Trophoblast cell (in vitro differentiated cells and primary cell): Measurements from ENCODE around the gene NPY4R2. TPM values are rescaled to one million over a fixed set of nuclear protein-coding genes. Genes with fewer than 3 reads are reported as not detected.
"Not testable (repeated sequence)": the region's sequence is repeated elsewhere in the genome, so short reads cannot be mapped to it uniquely, and the experiment has no call there.

Source experiments
- DNase-seq, 2 donors: peaks; one replicate each; pipeline ENCODE4 v3.0.0-alpha.2; 2016
- H2AFZ ChIP-seq: 2 replicates; pipeline ENCODE4 v1.6.1; 2013; ENCODE audit warnings: low read length, moderate library complexity, mild to moderate bottlenecking; ENCODE audit not compliant: insufficient read depth, poor library complexity
- H2AK5ac ChIP-seq: 2 replicates; pipeline ENCODE4 v1.6.1; 2013; ENCODE audit warnings: mild to moderate bottlenecking, low read length
- H2BK120ac ChIP-seq: 2 replicates; pipeline ENCODE4 v1.6.1; 2013; ENCODE audit warnings: low read length, mild to moderate bottlenecking, moderate library complexity; ENCODE audit not compliant: insufficient read depth, poor library complexity
- H2BK12ac ChIP-seq: 2 replicates; pipeline ENCODE4 v1.6.1; 2013; ENCODE audit warnings: mild to moderate bottlenecking, low read length, moderate library complexity
- H2BK5ac ChIP-seq: 2 replicates; pipeline ENCODE4 v1.6.1; 2013; ENCODE audit warnings: low read length, low read depth, moderate library complexity, mild to moderate bottlenecking; ENCODE audit not compliant: poor library complexity
- H3K14ac ChIP-seq: 2 replicates; pipeline ENCODE4 v1.6.1; 2013; ENCODE audit warnings: mild to moderate bottlenecking, low read length
- H3K18ac ChIP-seq: 2 replicates; pipeline ENCODE4 v1.6.1; 2013; ENCODE audit warnings: mild to moderate bottlenecking, low read length
- H3K23ac ChIP-seq: 2 replicates; pipeline ENCODE4 v1.6.1; 2013; ENCODE audit warnings: low read length
- H3K27ac ChIP-seq: 2 replicates; pipeline ENCODE4 v1.5.1; 2013; ENCODE audit warnings: low read depth, mild to moderate bottlenecking, inconsistent platforms, low read length, moderate library complexity
- H3K27me3 ChIP-seq: 2 replicates; pipeline ENCODE4 v1.6.1; 2013; ENCODE audit warnings: inconsistent platforms, mild to moderate bottlenecking, low read length, moderate library complexity; ENCODE audit not compliant: insufficient read depth
- H3K36me3 ChIP-seq, 2 experiments: 1 replicate in 1 of 2; 2 replicates in 1 of 2; pipeline ENCODE4 v1.6.1; 2013; ENCODE audit warnings: low read length in 2 of 2, mild to moderate bottlenecking in 2 of 2, moderate library complexity in 1 of 2; ENCODE audit not compliant: insufficient read depth in 2 of 2, control insufficient read depth in 1 of 2
- H3K4ac ChIP-seq: 2 replicates; pipeline ENCODE4 v1.6.1; 2013; ENCODE audit warnings: low read depth, mild to moderate bottlenecking, low read length, moderate library complexity
- H3K4me1 ChIP-seq, 2 experiments: 1 replicate in 1 of 2; 2 replicates in 1 of 2; pipeline ENCODE4 v1.6.1; 2013; ENCODE audit warnings: low read length in 2 of 2, mild to moderate bottlenecking in 2 of 2, moderate library complexity in 1 of 2; ENCODE audit not compliant: insufficient read depth in 2 of 2, control insufficient read depth in 1 of 2
- H3K4me2 ChIP-seq: 2 replicates; pipeline ENCODE4 v1.6.1; 2013; ENCODE audit warnings: inconsistent platforms, mild to moderate bottlenecking, low read length, moderate library complexity
- H3K4me3 ChIP-seq: 2 replicates; pipeline ENCODE4 v1.5.1; 2013; ENCODE audit warnings: mild to moderate bottlenecking, low read depth, low read length, inconsistent platforms
- H3K79me1 ChIP-seq: one replicate; pipeline ENCODE4 v1.6.1; 2013; ENCODE audit warnings: low read length
- H3K79me2 ChIP-seq: 2 replicates; pipeline ENCODE4 v1.6.1; 2013; ENCODE audit warnings: low read length, mild to moderate bottlenecking; ENCODE audit not compliant: control insufficient read depth, insufficient read depth, poor library complexity
- H3K9ac ChIP-seq: 2 replicates; pipeline ENCODE4 v1.6.1; 2013; ENCODE audit warnings: mild to moderate bottlenecking, low read length
- H3K9me3 ChIP-seq: 2 replicates; pipeline ENCODE4 v1.6.1; 2013; ENCODE audit warnings: low read depth, mild to moderate bottlenecking, control low read depth, inconsistent platforms, low read length; ENCODE audit not compliant: insufficient read depth
- H4K12ac ChIP-seq: 2 replicates; pipeline ENCODE4 v1.6.1; 2013; ENCODE audit warnings: low read depth, mild to moderate bottlenecking, low read length, moderate library complexity
- H4K8ac ChIP-seq: 2 replicates; pipeline ENCODE4 v1.6.1; 2013; ENCODE audit warnings: low read depth, mild to moderate bottlenecking, low read length, moderate library complexity
- H4K91ac ChIP-seq: one replicate; pipeline ENCODE4 v1.6.1; 2013; ENCODE audit warnings: low read depth, mild to moderate bottlenecking, low read length, moderate library complexity
- WGBS: extraction: QIAGEN DNeasy Blood & Tissue Kit; methylation state at CpG from one replicate; pipeline ENCODE4 v1.1.7; 2013; ENCODE audit warnings: missing lambda C conversion rate; ENCODE audit not compliant: insufficient read length, insufficient coverage; ENCODE audit errors: extremely low coverage; 5-methylcytosine and 5-hydroxymethylcytosine counted together
- polyA plus RNA-seq: library from polyadenylated mRNA; stranded (reverse); fragments of 200-250 nt; gene quantifications from 2 replicates; pipeline ENCODE4 v1.2.3, GENCODE V29; 2013

The NPY4R2 gene
- 0.04 TPM in 2 replicates for polyA plus RNA-seq

- not testable (repeated sequence) for H3K9ac ChIP-seq, H3K27ac ChIP-seq, H4K12ac ChIP-seq, H3K36me3 ChIP-seq, H4K91ac ChIP-seq, H2BK12ac ChIP-seq, H2BK120ac ChIP-seq, H4K8ac ChIP-seq, H3K9me3 ChIP-seq, H3K79me2 ChIP-seq, H3K4ac ChIP-seq, H3K18ac ChIP-seq, H3K4me2 ChIP-seq, H2AFZ ChIP-seq, H3K23ac ChIP-seq, DNase-seq, H3K4me1 ChIP-seq, H3K14ac ChIP-seq, H3K27me3 ChIP-seq, H3K79me1 ChIP-seq, H2BK5ac ChIP-seq, H3K4me3 ChIP-seq, H2AK5ac ChIP-seq
- no CpG with 5 or more reads among the region's 35 CpGs for WGBS
Observed at GRCh38 chr10:47918475-47918874, at the start of gene NPY4R2. NPY4R2 (plus strand) TSS chr10:47918662; CDS start chr10:47921988, 3,326 bp downstream.

- H2BK120ac ChIP-seq, H3K4me3 ChIP-seq, H4K91ac ChIP-seq, H2AFZ ChIP-seq, H3K27ac ChIP-seq, H3K14ac ChIP-seq, H4K12ac ChIP-seq, H4K8ac ChIP-seq, H3K79me1 ChIP-seq, H3K4ac ChIP-seq, H3K9me3 ChIP-seq, H3K23ac ChIP-seq, H3K27me3 ChIP-seq, H2BK12ac ChIP-seq, H3K79me2 ChIP-seq, DNase-seq, H3K18ac ChIP-seq, H3K9ac ChIP-seq, H3K36me3 ChIP-seq, H2AK5ac ChIP-seq, H3K4me2 ChIP-seq, H2BK5ac ChIP-seq, H3K4me1 ChIP-seq: not testable (repeated sequence)
- no CpG with 5 or more reads among the region's 8 CpGs for WGBS
Observed at GRCh38 chr10:47870887-47871286, 47.6 kb upstream of the NPY4R2 start.

- not testable (repeated sequence) for H4K91ac ChIP-seq
- WGBS: no CpG with 5 or more reads among the region's 8 CpGs
Observed at GRCh38 chr10:47871485-47872180, 46.8 kb upstream of the NPY4R2 start.

GRCh38 chr10:47872236-47872635, 46.2 kb upstream of the NPY4R2 start:
- not testable (repeated sequence) for H2BK120ac ChIP-seq, H3K9ac ChIP-seq, H2BK12ac ChIP-seq, H3K4me2 ChIP-seq, H3K9me3 ChIP-seq, H3K79me2 ChIP-seq, H4K12ac ChIP-seq, H3K27ac ChIP-seq, DNase-seq, H2BK5ac ChIP-seq, H3K27me3 ChIP-seq, H4K8ac ChIP-seq, H3K4ac ChIP-seq, H3K23ac ChIP-seq, H3K36me3 ChIP-seq, H3K18ac ChIP-seq, H3K79me1 ChIP-seq, H3K4me3 ChIP-seq, H3K4me1 ChIP-seq, H4K91ac ChIP-seq, H2AFZ ChIP-seq, H2AK5ac ChIP-seq, H3K14ac ChIP-seq
- WGBS: no CpG with 5 or more reads among the region's 5 CpGs

More at GRCh38 chr10:47871485-47872180, 46.8 kb upstream of the NPY4R2 start:
- DNase-seq, H3K4me1 ChIP-seq, H3K9ac ChIP-seq, H2BK12ac ChIP-seq, H3K9me3 ChIP-seq, H3K27me3 ChIP-seq, H3K27ac ChIP-seq, H3K36me3 ChIP-seq, H3K79me1 ChIP-seq, H3K18ac ChIP-seq, H2BK120ac ChIP-seq, H3K79me2 ChIP-seq, H3K4me2 ChIP-seq, H3K14ac ChIP-seq, H3K23ac ChIP-seq, H2BK5ac ChIP-seq, H4K8ac ChIP-seq, H2AK5ac ChIP-seq, H4K12ac ChIP-seq, H3K4ac ChIP-seq, H3K4me3 ChIP-seq, H2AFZ ChIP-seq: not testable (repeated sequence)
